Colon (tissue), 2 donors: ENCODE data around the gene DTX3.
"Not testable (repeated sequence)": the region's sequence is repeated elsewhere in the genome, so short reads cannot be mapped to it uniquely, and the experiment has no call there.

Source experiments
- FAIRE-seq: peaks from 2 replicates; lab custom pipeline; 2012; peaks lifted over from hg19 to GRCh38; lab: Jason Lieb, UNC
- donor health status: control.
- donor health status: control.

The DTX3 gene

GRCh38 chr12:57583008-57583831 is 21.4 kb upstream of the DTX3 start:
- no peak for FAIRE-seq

DNA sequence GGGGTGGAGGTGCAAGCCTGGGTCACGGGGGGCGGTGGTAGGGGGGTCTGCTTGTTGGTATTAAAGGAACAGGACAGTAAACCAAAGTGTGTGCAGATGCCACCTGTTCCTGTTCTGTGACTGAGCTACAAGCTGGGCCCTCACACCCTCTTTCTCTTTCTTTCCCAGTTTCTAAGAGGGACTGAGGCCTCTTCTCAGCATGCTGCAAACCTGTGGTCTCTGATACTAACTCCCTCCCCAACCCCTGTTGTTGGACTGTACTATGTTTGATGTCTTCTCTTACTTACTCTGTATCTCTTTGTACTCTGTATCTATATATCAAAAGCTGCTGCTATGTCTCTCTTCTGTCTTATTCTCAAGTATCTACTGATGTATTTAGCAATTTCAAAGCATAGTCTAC is 20.6 kb upstream of the DTX3 start:
- FAIRE-seq, result no peak

DNA sequence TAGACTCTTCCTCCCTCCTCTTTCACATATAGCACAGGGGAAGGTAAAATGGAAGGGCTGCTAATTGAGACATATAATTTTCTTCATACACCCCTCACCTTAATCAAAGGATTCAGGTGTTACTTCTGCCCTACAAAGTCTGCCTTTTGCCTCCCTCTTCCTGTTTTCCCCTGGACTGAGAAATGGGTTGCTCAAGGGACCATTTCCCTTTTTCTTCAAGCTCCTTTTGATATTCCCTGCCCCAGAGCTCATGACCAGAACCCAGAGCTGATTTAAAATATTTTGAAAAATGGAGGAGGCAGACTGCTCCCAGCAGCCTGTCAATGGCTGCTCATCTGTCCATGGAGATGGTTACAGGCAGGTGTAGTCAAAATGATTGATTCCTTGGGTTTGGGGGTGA is 19.9 kb upstream of the DTX3 start:
- FAIRE-seq, result no peak

GRCh38 chr12:57585156-57585555 is 19.5 kb upstream of the DTX3 start:
- no peak for FAIRE-seq

- FAIRE-seq, result no peak
Observed at GRCh38 chr12:57586128-57586527, 18.5 kb upstream of the DTX3 start.

GRCh38 chr12:57586832-57587429 is 17.7 kb upstream of the DTX3 start:
- no peak for FAIRE-seq

- not testable (repeated sequence) for FAIRE-seq
Observed at GRCh38 chr12:57588951-57589610, 15.5 kb upstream of the DTX3 start.

DNA sequence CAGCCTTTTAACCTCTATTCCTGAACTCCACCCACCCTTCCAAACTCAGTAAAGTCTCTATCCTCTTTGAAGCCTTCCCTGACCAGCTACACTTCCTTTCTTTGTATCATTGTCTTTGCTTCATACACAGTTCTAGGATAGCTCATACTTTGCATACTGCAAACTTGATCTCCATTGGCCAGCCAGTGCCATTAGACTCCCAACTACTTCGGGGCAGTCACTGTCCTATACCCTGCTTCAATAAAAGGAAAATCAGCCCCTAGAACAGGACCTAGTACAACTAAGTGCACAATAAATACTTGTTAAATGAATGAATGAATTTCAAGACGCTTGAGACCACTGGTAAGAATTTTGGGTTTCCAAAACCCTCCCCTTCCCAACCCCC is 14.2 kb upstream of the DTX3 start:
- FAIRE-seq, result no peak

DNA sequence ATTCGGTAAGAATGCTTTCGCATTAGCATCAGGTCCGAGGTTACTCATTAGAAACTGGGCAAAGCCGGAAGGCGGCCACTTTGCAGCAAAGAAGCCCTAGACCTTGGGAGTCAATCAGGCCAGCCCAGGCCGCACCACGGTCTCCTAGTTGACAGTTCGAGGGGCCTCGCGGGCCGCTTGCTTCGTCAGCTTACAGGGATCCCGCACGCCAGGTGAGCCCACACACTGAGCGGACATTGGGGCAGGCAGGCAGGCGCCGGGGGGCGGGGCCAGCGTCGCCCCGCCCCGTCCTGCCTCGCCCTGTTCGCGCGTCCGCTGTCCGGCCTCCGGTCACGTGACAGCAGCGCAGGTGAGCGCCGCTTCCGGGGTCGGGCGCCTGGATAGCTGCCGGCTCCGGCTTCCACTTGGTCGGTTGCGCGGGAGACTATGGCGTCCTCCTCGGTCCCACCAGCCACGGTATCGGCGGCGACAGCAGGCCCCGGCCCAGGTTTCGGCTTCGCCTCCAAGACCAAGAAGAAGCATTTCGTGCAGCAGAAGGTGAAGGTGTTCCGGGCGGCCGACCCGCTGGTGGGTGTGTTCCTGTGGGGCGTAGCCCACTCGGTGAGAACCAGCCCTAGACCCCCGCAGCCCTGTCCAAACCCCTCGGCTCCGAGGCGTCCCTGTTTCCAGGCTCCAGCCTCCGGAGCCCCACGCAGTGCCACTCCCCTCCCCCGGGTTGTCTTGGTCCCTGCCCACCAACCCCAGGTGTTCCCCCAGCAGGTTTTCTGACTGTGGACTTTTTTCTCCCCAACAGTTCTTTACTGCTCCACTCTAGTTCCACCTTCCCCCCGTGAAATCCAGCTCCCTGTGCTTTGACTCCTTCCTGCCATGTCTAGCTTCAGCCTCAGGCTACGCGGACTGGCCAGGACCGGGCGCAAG is 13.5 kb upstream of the DTX3 start, which contains the start of gene PIP4K2C:
Gene PIP4K2C (plus strand): TSS at position 329 of the 918 bp plus-strand sequence. CDS start 98 bp downstream, at position 427.
- FAIRE-seq, result no peak

GRCh38 chr12:57591782-57592325 is 12.8 kb upstream of the DTX3 start:
- FAIRE-seq, result no peak

DNA sequence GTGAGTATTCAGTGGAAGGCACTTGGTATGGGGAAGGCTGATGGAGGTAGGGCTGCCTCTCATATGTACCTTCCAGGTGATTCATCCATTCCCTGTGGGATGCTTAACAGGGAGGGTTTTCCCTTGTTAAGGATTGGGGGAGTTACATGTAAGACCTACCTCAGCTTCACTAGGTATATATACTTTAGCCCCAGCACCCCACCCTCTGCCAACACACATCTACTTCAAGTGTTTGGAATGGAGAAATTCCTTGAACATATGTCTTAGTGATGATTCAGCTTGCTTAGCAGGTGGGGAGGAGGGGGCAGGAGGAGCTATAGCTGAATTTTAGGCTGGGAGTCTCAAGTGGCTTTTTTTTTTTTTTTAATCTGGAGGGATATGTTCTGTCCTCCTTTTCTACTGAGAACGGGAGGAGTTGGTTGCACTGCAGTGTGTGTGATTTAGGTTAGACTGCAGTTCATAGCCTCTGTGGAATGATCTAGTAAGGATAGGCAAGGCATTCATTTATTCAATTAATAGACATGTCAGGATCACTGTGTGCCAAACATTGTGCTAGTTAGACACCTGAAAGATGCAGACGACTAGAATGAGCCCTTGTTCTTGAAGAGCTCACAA is 12.0 kb upstream of the DTX3 start:
- FAIRE-seq, result no peak

GRCh38 chr12:57593187-57593586 is 11.4 kb upstream of the DTX3 start:
- no peak for FAIRE-seq

- no peak for FAIRE-seq
Observed at GRCh38 chr12:57600395-57600794, 4.2 kb upstream of the DTX3 start.

DNA sequence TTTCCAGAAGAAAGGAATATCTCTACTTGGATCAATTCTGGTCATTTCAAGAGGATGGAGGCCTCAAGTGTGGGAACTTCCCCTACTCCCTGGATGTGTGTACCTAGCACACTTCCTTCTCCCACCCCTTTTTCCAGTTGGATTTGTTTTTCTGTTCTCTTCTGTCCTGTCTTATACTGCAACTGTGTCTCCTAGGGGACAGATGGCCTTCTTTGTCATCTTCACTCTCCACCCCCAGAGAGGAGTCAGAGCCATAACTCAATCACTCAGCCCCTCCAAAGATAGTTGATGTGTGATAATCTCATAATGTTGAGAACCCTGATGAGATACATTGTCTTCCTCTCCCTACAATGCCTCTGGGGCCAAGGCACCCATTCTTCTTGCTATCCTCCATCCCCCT is 2.1 kb upstream of the DTX3 start:
- no peak for FAIRE-seq

DNA sequence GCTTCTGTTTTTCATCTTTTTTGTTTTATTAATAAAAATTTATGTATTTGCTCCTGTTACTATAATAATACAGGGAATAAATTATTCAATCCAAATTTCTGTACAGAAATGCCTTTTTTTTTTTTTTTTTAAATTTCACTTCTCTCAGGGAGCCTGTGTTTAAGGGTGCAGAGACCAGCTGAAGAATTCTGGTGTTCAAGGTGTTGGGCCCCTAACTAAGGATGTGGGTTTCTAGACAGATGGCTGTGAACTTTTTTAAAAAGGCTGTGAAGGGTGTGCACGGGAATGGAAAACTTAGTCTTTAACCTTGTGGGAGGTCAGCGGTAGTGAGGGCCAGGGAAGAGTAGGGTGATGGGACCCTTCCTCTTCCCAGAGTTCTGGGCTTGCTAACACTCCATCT is 1.3 kb upstream of the DTX3 start:
- no peak for FAIRE-seq

- no peak for FAIRE-seq
Observed at GRCh38 chr12:57603815-57604453, 690 bp upstream of the DTX3 start.

GRCh38 chr12:57604992-57605810 is 577 bp downstream of the DTX3 start:
- no peak for FAIRE-seq

GRCh38 chr12:57605811-57606311 is 1.2 kb downstream of the DTX3 start:
- FAIRE-seq, result no peak

DNA sequence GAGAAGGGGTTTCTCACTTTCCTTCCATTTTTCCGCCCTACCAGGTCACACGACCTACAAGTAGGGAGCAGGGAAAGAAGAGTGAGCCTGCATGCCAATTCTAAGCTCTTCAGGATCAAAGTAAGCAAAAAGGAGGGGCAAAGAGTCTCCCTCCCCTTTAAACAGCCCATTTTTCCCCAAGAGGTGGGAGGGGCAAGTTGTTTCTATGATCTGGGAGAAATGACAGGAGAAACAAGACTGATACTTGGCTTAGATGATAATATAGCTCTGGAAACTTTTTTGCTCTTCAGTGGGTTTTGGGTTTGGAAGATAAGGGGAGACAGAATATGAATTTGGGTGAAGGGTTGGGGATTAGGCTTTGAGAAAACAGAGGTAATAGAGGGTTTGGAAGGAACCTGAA is 1.8 kb downstream of the DTX3 start:
- FAIRE-seq, result no peak

- FAIRE-seq, result no peak
Observed at GRCh38 chr12:57606821-57607220, 2.2 kb downstream of the DTX3 start.
